Mesenchymal stem cell (in vitro differentiated cells and primary cell): ENCODE results near the gene LPCAT3.

ENCODE experiments used
- DNase-seq: peaks from one replicate; pipeline ENCODE4 v3.0.0-alpha.2; 2013
- H2AFZ ChIP-seq: one replicate; pipeline ENCODE4 v1.6.1; 2013; ENCODE audit warnings: low read depth, mild to moderate bottlenecking, control low read depth, inconsistent platforms, low read length, moderate library complexity
- H2AK5ac ChIP-seq: 2 replicates; pipeline ENCODE4 v1.6.1; 2013; ENCODE audit warnings: low read length, moderate library complexity, mild to moderate bottlenecking, inconsistent platforms; ENCODE audit not compliant: severe bottlenecking
- H2BK120ac ChIP-seq: one replicate; pipeline ENCODE4 v1.6.1; 2013; ENCODE audit warnings: low read depth, mild to moderate bottlenecking, inconsistent platforms, low read length, moderate library complexity
- H2BK12ac ChIP-seq, 2 experiments: one replicate each; pipeline ENCODE4 v1.6.1; 2013; ENCODE audit warnings: inconsistent platforms in 2 of 2, low read length in 2 of 2, mild to moderate bottlenecking in 2 of 2, moderate library complexity in 2 of 2, control low read depth in 1 of 2
- H2BK15ac ChIP-seq: one replicate; pipeline ENCODE4 v1.6.1; 2013; ENCODE audit warnings: mild to moderate bottlenecking, low read depth, inconsistent platforms; ENCODE audit not compliant: poor library complexity, severe bottlenecking
- H2BK5ac ChIP-seq: 2 replicates; pipeline ENCODE4 v1.6.1; 2013; ENCODE audit warnings: low read depth, mild to moderate bottlenecking, low read length, control low read depth, inconsistent platforms; ENCODE audit not compliant: poor library complexity, severe bottlenecking
- H3K14ac ChIP-seq, 2 experiments: one replicate each; pipeline ENCODE4 v1.6.1; 2013; ENCODE audit warnings: inconsistent platforms in 2 of 2, low read length in 2 of 2, control low read depth in 1 of 2, mild to moderate bottlenecking in 1 of 2, moderate library complexity in 1 of 2
- H3K18ac ChIP-seq, 2 experiments: one replicate each; pipeline ENCODE4 v1.6.1; 2013; ENCODE audit warnings: inconsistent platforms in 2 of 2, low read length in 2 of 2, control low read depth in 1 of 2, low read depth in 1 of 2, mild to moderate bottlenecking in 1 of 2
- H3K23ac ChIP-seq, 2 experiments: one replicate each; pipeline ENCODE4 v1.6.1; 2013; ENCODE audit warnings: inconsistent platforms in 2 of 2, low read length in 2 of 2, mild to moderate bottlenecking in 2 of 2, moderate library complexity in 2 of 2, control low read depth in 1 of 2
- H3K27ac ChIP-seq: 2 replicates; pipeline ENCODE4 v1.5.1; 2013; ENCODE audit warnings: mild to moderate bottlenecking, moderate library complexity, low read length, control low read depth, inconsistent platforms; ENCODE audit not compliant: poor library complexity, severe bottlenecking
- H3K27me3 ChIP-seq, 2 experiments: 2 replicates each; pipeline versions ENCODE4 v1.6.1 to v1.7.0; 2013; ENCODE audit warnings: low read length in 2 of 2, mild to moderate bottlenecking in 2 of 2, moderate library complexity in 2 of 2, control low read depth in 1 of 2, inconsistent platforms in 1 of 2; ENCODE audit not compliant: control insufficient read depth in 1 of 2, insufficient read depth in 1 of 2
- H3K36me3 ChIP-seq, 2 experiments: 2 replicates each; pipeline versions ENCODE4 v1.6.1 to v1.7.0; 2013; ENCODE audit warnings: low read length in 2 of 2, control low read depth in 1 of 2, inconsistent platforms in 1 of 2, low read depth in 1 of 2, mild to moderate bottlenecking in 1 of 2; ENCODE audit not compliant: insufficient read depth in 2 of 2, control insufficient read depth in 1 of 2
- H3K4ac ChIP-seq, 2 experiments: one replicate each; pipeline ENCODE4 v1.6.1; 2013; ENCODE audit warnings: inconsistent platforms in 2 of 2, low read length in 2 of 2, mild to moderate bottlenecking in 2 of 2, moderate library complexity in 2 of 2, control low read depth in 1 of 2, low read depth in 1 of 2
- H3K4me1 ChIP-seq: 2 replicates; pipeline ENCODE4 v1.6.1; 2013; ENCODE audit warnings: low read depth, low read length, control low read depth; ENCODE audit not compliant: control insufficient read depth, insufficient read depth
- H3K4me2 ChIP-seq: 2 replicates; pipeline ENCODE4 v1.6.1; 2013; ENCODE audit warnings: low read length, mild to moderate bottlenecking, inconsistent platforms; ENCODE audit not compliant: poor library complexity, severe bottlenecking
- H3K4me3 ChIP-seq, 2 experiments: 2 replicates each; pipeline versions ENCODE4 v1.5.1 to v1.7.0; 2013; ENCODE audit warnings: low read length in 2 of 2, mild to moderate bottlenecking in 2 of 2, control low read depth in 1 of 2, low read depth in 1 of 2; ENCODE audit not compliant: insufficient read depth in 1 of 2
- H3K79me1 ChIP-seq: replicated peaks from 2 replicates; pipeline ENCODE4 v1.6.1; 2013; ENCODE audit warnings: mild to moderate bottlenecking, control low read depth, low read length, inconsistent platforms; ENCODE audit not compliant: poor library complexity, severe bottlenecking
- H3K9ac ChIP-seq: 2 replicates; pipeline ENCODE4 v1.7.0; 2013; ENCODE audit warnings: mild to moderate bottlenecking, low read length, moderate library complexity
- H3K9me3 ChIP-seq: 2 replicates; pipeline ENCODE4 v1.7.0; 2013; ENCODE audit warnings: mild to moderate bottlenecking, low read length; ENCODE audit not compliant: control insufficient read depth
- H4K8ac ChIP-seq: one replicate; pipeline ENCODE4 v1.6.1; 2013; ENCODE audit warnings: inconsistent platforms, mild to moderate bottlenecking, low read length, moderate library complexity
- H4K91ac ChIP-seq: one replicate; pipeline ENCODE4 v1.6.1; 2013; ENCODE audit warnings: mild to moderate bottlenecking, low read length, inconsistent platforms
- whole genome bisulfite sequencing: methylation state at CpG from one replicate; pipeline ENCODE4 v1.1.7; 2013; ENCODE audit warnings: mixed read lengths; 5-methylcytosine and 5-hydroxymethylcytosine counted together

Gene LPCAT3

DNA sequence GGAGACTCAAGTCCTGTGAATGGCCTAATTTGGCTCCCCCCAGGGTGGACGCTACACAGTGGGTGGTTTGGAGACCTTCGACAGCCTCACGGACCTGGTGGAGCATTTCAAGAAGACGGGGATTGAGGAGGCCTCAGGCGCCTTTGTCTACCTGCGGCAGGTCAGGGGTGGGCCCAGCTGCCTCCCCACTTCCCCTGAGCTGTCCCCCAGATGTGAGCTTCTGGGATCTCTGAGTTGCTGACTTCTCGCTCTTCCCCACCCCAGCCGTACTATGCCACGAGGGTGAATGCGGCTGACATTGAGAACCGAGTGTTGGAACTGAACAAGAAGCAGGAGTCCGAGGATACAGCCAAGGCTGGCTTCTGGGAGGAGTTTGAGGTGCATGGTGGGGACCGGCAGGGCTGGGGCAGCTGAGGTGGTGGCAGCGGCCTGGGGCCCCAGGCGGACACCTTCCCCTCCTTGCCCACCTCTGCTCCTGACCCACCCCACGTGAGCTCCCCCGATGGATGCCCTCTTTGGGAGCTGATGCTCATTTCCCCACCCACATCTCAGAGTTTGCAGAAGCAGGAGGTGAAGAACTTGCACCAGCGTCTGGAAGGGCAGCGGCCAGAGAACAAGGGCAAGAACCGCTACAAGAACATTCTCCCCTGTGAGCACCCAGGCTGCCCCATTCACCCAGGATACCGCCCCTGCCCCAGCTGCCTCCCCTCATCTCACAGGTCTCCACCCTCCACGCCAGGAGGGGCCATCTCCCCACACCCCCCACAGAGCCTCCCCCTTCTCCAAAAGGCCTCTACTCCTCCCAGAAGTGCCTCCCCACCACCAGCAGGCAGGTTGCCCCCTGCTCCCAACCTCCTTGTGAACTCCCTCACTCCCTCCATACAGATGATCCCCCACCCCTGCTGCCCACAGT is 62.9 kb downstream of the LPCAT3 start:
- H3K27ac ChIP-seq, result no peak overlapping the region

DNA sequence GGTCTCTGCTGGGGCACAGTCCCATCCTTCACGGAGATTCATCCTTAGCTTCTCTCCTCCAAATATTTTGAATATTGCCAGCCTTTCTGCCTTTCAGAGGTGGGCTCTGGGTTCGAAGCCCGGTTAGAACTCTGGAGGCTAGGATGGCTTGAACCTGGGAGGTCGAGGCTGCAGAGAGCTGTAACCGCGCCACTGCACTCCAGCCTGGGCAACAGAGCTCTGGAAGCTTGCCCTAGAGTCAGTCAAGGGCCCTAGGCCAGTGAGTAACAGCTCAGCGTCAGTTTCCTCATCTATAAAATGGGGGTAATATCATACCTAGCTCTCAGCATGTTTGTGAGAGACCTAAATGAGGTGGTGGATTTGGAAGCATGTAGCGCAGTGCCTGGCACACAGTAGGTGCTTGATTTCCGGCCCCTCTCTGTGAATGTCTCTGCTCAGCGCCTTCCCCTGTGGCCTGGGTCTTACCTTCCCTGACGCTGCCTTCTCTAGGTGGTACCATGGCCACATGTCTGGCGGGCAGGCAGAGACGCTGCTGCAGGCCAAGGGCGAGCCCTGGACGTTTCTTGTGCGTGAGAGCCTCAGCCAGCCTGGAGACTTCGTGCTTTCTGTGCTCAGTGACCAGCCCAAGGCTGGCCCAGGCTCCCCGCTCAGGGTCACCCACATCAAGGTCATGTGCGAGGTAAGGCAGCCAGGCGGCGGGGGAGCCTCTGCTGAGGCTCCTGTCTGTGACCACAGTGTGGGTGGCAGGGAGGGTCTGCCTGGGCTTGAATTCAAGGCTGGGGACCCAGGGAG is 63.8 kb downstream of the LPCAT3 start:
- H3K79me1 ChIP-seq, result peaks cover 2% of the 10 kb centered on the region
- peak overlapping the region; percentile 62 for H2BK15ac ChIP-seq
- H3K4ac ChIP-seq, result no peak overlapping the region
- no peak overlapping the region for H2BK5ac ChIP-seq
- peak overlapping the region; percentile 12 for H4K8ac ChIP-seq
- H2BK120ac ChIP-seq, result no peak overlapping the region
- no peak overlapping the region for H3K23ac ChIP-seq
- peaks cover 14% of the 10 kb centered on the region for H3K4me1 ChIP-seq
- H3K36me3 ChIP-seq, result peaks cover 0 to 33% of the 10 kb centered on the region in 2 experiments
- 95% methylated on average over 21 of the region's 21 CpGs for WGBS
- H4K91ac ChIP-seq, result peak overlapping the region; percentile 25
- H3K9ac ChIP-seq, result peak overlapping the region; percentile 32
- H3K14ac ChIP-seq, result no peak overlapping the region
- no peak overlapping the region for H3K27ac ChIP-seq
- H3K4me2 ChIP-seq, result no peak overlapping the region
- H3K4me3 ChIP-seq, result peak overlapping the region in 1 of 2 experiments; percentile 11
- no peak for DNase-seq
- peaks cover 0 to 18% of the 10 kb centered on the region in 2 experiments for H3K27me3 ChIP-seq
- H2AK5ac ChIP-seq, result no peak overlapping the region
- no peak overlapping the region for H3K18ac ChIP-seq
- H2BK12ac ChIP-seq, result peak overlapping the region in 1 of 2 experiments; percentile 38
- no peaks in the 10 kb centered on the region for H3K9me3 ChIP-seq
- H2AFZ ChIP-seq, result no peak overlapping the region

More for the DNA sequence above, 62.9 kb downstream of the LPCAT3 start:
- no peak overlapping the region for H3K9ac ChIP-seq
- no peak overlapping the region for H2BK5ac ChIP-seq
- H3K4me2 ChIP-seq, result no peak overlapping the region
- H3K14ac ChIP-seq, result no peak overlapping the region
- peaks cover 0 to 18% of the 10 kb centered on the region in 2 experiments for H3K27me3 ChIP-seq
- H2AFZ ChIP-seq, result no peak overlapping the region
- no peak overlapping the region for H2BK120ac ChIP-seq
- peaks cover 14% of the 10 kb centered on the region for H3K4me1 ChIP-seq
- H2BK12ac ChIP-seq, result peak overlapping the region in 1 of 2 experiments; percentile 38
- H3K79me1 ChIP-seq, result peaks cover 1% of the 10 kb centered on the region
- H3K4ac ChIP-seq, result no peak overlapping the region
- peak overlapping the region in 1 of 2 experiments; percentile 35 for H3K4me3 ChIP-seq
- H3K9me3 ChIP-seq, result no peaks in the 10 kb centered on the region
- 95% methylated on average over 22 of the region's 22 CpGs for WGBS
- no peak overlapping the region for H3K18ac ChIP-seq
- H4K8ac ChIP-seq, result no peak overlapping the region
- DNase-seq, result no peak
- no peak overlapping the region for H2BK15ac ChIP-seq
- H3K23ac ChIP-seq, result no peak overlapping the region
- H2AK5ac ChIP-seq, result no peak overlapping the region
- no peak overlapping the region for H4K91ac ChIP-seq
- H3K36me3 ChIP-seq, result peaks cover 0 to 40% of the 10 kb centered on the region in 2 experiments

- Histone ChIP-seq H3K14ac (no peak overlapping the region), H3K9me3 (no peaks in the 10 kb centered on the region), H3K4ac (peak overlapping the region in 1 of 2 experiments; percentile 52), H2BK120ac (no peak overlapping the region), H2BK5ac (no peak overlapping the region), H4K8ac (peak overlapping the region; percentile 61), H3K4me2 (no peak overlapping the region), H3K9ac (peak overlapping the region; percentile 32), H3K4me1 (peaks cover 11% of the 10 kb centered on the region), H3K27ac (no peak overlapping the region), H2BK15ac (no peak overlapping the region), H3K18ac (peak overlapping the region in 1 of 2 experiments; percentile 41), H3K36me3 (peaks cover 0 to 33% of the 10 kb centered on the region in 2 experiments), H3K27me3 (peaks cover 0 to 18% of the 10 kb centered on the region in 2 experiments), H3K79me1 (peaks cover 2% of the 10 kb centered on the region), H4K91ac (no peak overlapping the region), H3K23ac (no peak overlapping the region), H3K4me3 (no peak overlapping the region), H2AK5ac (no peak overlapping the region), H2AFZ (no peak overlapping the region), H2BK12ac (peak overlapping the region in 1 of 2 experiments; percentile 35)
- peak; percentile 54 for DNase-seq
- WGBS, result 80% methylated on average over 16 of the region's 24 CpGs
These were observed 64.6 kb downstream of the LPCAT3 start for GRCh38 chr12:6953442-6954315.
